SK-N-SH (cell line): ENCODE data around the gene PLTP. TPM values are rescaled to one million over a fixed set of nuclear protein-coding genes. Genes with fewer than 3 reads are reported as not detected.

Experiments used
- CTCF ChIA-PET: fragments of 300-600, 350-600 bp; formaldehyde crosslinking; extraction: SDS; loops from one replicate; lab custom pipeline; 2021; lab: Yijun Ruan, JAX
- POLR2A ChIA-PET: fragments of 350-600 bp; sonication (Branson Sonifier 250); formaldehyde crosslinking; extraction: SDS; loops from one replicate; lab custom pipeline; 2020; ENCODE audit warnings: antibody characterized with exemption, inconsistent platforms; lab: Yijun Ruan, JAX
- DNase-seq: peaks from one replicate; pipeline ENCODE4 v3.0.0; 2012
- H2AFZ ChIP-seq: fragments of 200-600 bp; sonication (generic); 2 replicates; pipeline ENCODE4 v1.8.1; 2016; ENCODE audit warnings: antibody characterized with exemption, mild to moderate bottlenecking, low read depth
- H3F3A ChIP-seq: fragments of 200-600 bp; sonication (generic); replicated peaks from 2 replicates; pipeline ENCODE3; 2016; ENCODE audit warnings: antibody characterized with exemption, mild to moderate bottlenecking; ENCODE audit not compliant: insufficient read depth
- H3K27ac ChIP-seq, 2 experiments: fragments of 200-500 bp in 1 of 2; fragments of 200-600 bp in 1 of 2; sonication (Bioruptor generic) in 1 of 2; sonication (generic), shearing (Covaris generic) in 1 of 2; 2 replicates each; pipeline versions ENCODE4 v1.5.1 to v1.6.1; 2014 to 2016; ENCODE audit warnings: low read depth in 2 of 2, inconsistent platforms in 1 of 2, low read length in 1 of 2, mild to moderate bottlenecking in 1 of 2, mixed read lengths in 1 of 2
- H3K27me3 ChIP-seq: fragments of 200-600 bp; sonication (generic), shearing (Covaris generic); 2 replicates; pipeline ENCODE4 v1.6.1; 2016; ENCODE audit warnings: mixed run types; ENCODE audit not compliant: insufficient read depth
- H3K36me3 ChIP-seq, 2 experiments: fragments of 200-500 bp in 1 of 2; fragments of 200-600 bp in 1 of 2; sonication (Bioruptor generic) in 1 of 2; sonication (generic) in 1 of 2; replicated peaks in 1 of 2; 2 replicates each; pipeline versions ENCODE3 to v1.5.1; 2014 to 2016; ENCODE audit warnings: low read length in 1 of 2, mild to moderate bottlenecking in 1 of 2; ENCODE audit not compliant: insufficient read depth in 2 of 2, control insufficient read depth in 1 of 2
- H3K4me1 ChIP-seq, 2 experiments: fragments of 200-500 bp in 1 of 2; fragments of 200-600 bp in 1 of 2; sonication (Bioruptor generic) in 1 of 2; sonication (generic), shearing (Covaris generic) in 1 of 2; 2 replicates each; pipeline versions ENCODE4 v1.5.1 to v1.6.1; 2014 to 2016; ENCODE audit warnings: low read depth in 1 of 2, low read length in 1 of 2, mixed run types in 1 of 2; ENCODE audit not compliant: insufficient read depth in 2 of 2, control insufficient read depth in 1 of 2
- H3K4me2 ChIP-seq: fragments of 200-600 bp; sonication (generic), shearing (Covaris generic); 2 replicates; pipeline ENCODE4 v1.6.1; 2017; ENCODE audit warnings: mixed run types
- H3K4me3 ChIP-seq, 2 experiments: fragments of 200-500 bp in 1 of 2; fragments of 200-600 bp in 1 of 2; sonication (Bioruptor generic) in 1 of 2; sonication (generic), shearing (Covaris generic) in 1 of 2; 2 replicates each; pipeline versions ENCODE4 v1.5.1 to v1.8.1; 2014 to 2016; ENCODE audit warnings: low read depth in 2 of 2, inconsistent platforms in 1 of 2, low read length in 1 of 2, mild to moderate bottlenecking in 1 of 2, mixed read lengths in 1 of 2, moderate library complexity in 1 of 2
- H3K79me2 ChIP-seq: fragments of 200-600 bp; sonication (generic); 2 replicates; pipeline ENCODE4 v1.8.1; 2017; ENCODE audit warnings: mild to moderate bottlenecking; ENCODE audit not compliant: insufficient read depth
- H3K9ac ChIP-seq: fragments of 200-600 bp; sonication (generic); 2 replicates; pipeline ENCODE4 v1.6.1; 2017; ENCODE audit warnings: mixed run types
- H3K9me2 ChIP-seq: fragments of 200-600 bp; sonication (generic); 2 replicates; pipeline ENCODE4 v1.6.1; 2017; ENCODE audit warnings: mixed run types
- H3K9me3 ChIP-seq: fragments of 200-600 bp; sonication (generic); 2 replicates; pipeline ENCODE4 v1.6.1; 2017; ENCODE audit warnings: mixed run types, mild to moderate bottlenecking, moderate library complexity
- H4K20me1 ChIP-seq: fragments of 200-600 bp; sonication (generic); 2 replicates; pipeline ENCODE4 v1.6.1; 2017; ENCODE audit warnings: mild to moderate bottlenecking, mixed run types; ENCODE audit not compliant: insufficient read depth
- EZH2phosphoT487 ChIP-seq: fragments of 200-600 bp; sonication (generic); IDR thresholded peaks from 2 replicates; pipeline ENCODE4 v1.6.1; 2017; ENCODE audit warnings: low read depth, mixed run types, mild to moderate bottlenecking, antibody characterized with exemption, moderate library complexity, borderline replicate concordance
- FOXJ3 ChIP-seq: sonication (generic); formaldehyde crosslinking; IDR thresholded peaks from 2 replicates; pipeline ENCODE4 v1.5.1; 2020; ENCODE audit warnings: mild to moderate bottlenecking, missing genetic modification reagents
- GATA2 ChIP-seq: sonication (generic); formaldehyde crosslinking; IDR thresholded peaks from 2 replicates; pipeline ENCODE4 v1.5.0; 2020; ENCODE audit warnings: mild to moderate bottlenecking, missing genetic modification reagents
- IRF3 ChIP-seq: fragments of 150-350 bp; IDR thresholded peaks from 2 replicates; pipeline ENCODE4 v1.6.1; 2016; ENCODE audit warnings: mild to moderate bottlenecking, low read depth, low read length
- MEF2A ChIP-seq: IDR thresholded peaks from 2 replicates; pipeline ENCODE4 v1.4.0; 2012; ENCODE audit warnings: low read depth, borderline replicate concordance
- NFIC ChIP-seq: IDR thresholded peaks from 2 replicates; pipeline ENCODE4 v1.4.0; 2012; ENCODE audit warnings: borderline replicate concordance
- POLR2AphosphoS5 ChIP-seq: IDR thresholded peaks from 2 replicates; pipeline ENCODE4 v1.6.1; 2012; ENCODE audit warnings: low read depth, low read length
- RAD21 ChIP-seq: IDR thresholded peaks from 2 replicates; pipeline ENCODE4 v1.6.1; 2012; ENCODE audit warnings: mild to moderate bottlenecking, low read length
- RCOR1 ChIP-seq: fragments of 150-350 bp; IDR thresholded peaks from 2 replicates; pipeline ENCODE4 v1.6.1; 2017; ENCODE audit warnings: antibody characterized with exemption, low read length
- REST ChIP-seq: IDR thresholded peaks from 2 replicates; pipeline ENCODE4 v1.6.1; 2012; ENCODE audit warnings: mild to moderate bottlenecking, low read depth, low read length, moderate library complexity
- SMC3 ChIP-seq: IDR thresholded peaks from 2 replicates; pipeline ENCODE4 v1.6.1; 2012; ENCODE audit warnings: low read depth, low read length, improper control_type of control experiment
- TAF1 ChIP-seq: IDR thresholded peaks from 2 replicates; pipeline ENCODE4 v1.6.1; 2012; ENCODE audit warnings: low read depth, mild to moderate bottlenecking, low read length, moderate library complexity, borderline replicate concordance
- TCF12 ChIP-seq: IDR thresholded peaks from 2 replicates; pipeline ENCODE4 v1.4.0; 2012
- USF2 ChIP-seq: fragments of 150-350 bp; IDR thresholded peaks from 2 replicates; pipeline ENCODE4 v1.6.1; 2017; ENCODE audit warnings: antibody characterized with exemption, low read length, low read depth, borderline replicate concordance
- WGBS: methylation state at CpG from one replicate; pipeline ENCODE4 v1.1.6; 2017; ENCODE audit warnings: low lambda C conversion rate; 5-methylcytosine and 5-hydroxymethylcytosine counted together
- polyA plus RNA-seq, 3 experiments: library from polyadenylated mRNA; depleted of rRNA; stranded (reverse); fragments of >200 nt; gene quantifications; 2 replicates each; pipeline ENCODE4 v1.2.3, GENCODE V29; 2012
- TF ChIP-seq, protein P1 (sequence below): IDR thresholded peaks from 2 replicates; pipeline ENCODE4 v1.4.0; 2012; ENCODE audit warnings: low read depth, borderline replicate concordance
- TF ChIP-seq, protein P2 (sequence below): IDR thresholded peaks from 2 replicates; pipeline ENCODE4 v1.4.0; 2012; ENCODE audit warnings: low read depth, borderline replicate concordance
- TF ChIP-seq, protein P3 (sequence below): IDR thresholded peaks from 2 replicates; pipeline ENCODE4; 2012

PLTP gene
- polyA plus RNA-seq, 1 of the 3 experiments (the other 2 are of a cell fraction) = 154 TPM

DNA sequence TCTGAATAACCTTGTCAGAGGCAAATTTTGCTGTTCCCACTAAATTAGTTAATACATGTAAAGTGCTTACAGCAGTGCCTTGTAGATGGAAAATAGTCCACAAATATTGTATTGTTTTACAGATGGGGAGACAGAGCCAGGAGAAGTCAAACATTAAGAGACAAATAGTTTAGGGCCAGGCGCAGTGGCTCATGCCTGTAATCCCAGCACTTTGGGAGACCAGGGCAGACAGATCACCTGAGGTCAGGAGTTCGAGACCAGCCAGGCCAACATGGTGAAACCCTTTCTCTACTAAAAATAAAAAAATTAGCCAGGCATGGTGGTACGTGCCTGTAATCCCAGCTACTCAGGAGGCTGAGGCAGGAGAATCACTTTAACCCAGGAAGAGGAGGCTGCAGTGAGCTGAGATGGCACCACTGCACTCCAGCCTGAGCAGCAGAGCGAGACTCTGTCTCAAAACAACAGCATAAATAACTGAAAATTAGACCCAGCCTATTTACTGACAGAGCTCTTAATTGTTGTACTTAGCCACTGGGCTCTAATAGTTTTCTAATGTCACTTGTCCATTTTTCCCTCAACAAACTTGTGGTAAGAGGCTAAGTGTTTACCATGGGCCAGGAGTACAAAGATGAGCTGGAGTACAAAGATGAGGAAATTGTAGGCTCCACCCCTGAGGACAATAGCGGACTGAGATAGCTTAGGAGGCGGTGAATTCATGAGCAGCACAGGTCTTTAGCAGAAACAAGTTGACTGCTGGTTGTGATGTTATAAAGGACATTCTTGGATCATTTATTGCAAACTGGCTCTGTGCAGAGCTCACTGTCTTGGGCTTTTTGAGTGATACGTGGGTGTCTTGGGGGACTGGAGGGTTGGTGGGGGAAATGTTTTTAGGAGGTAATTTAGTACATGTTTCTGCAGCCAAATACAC, 48.1 kb downstream of the PLTP start:
- Histone ChIP-seq H3K79me2 (no peaks in the 10 kb centered on the region), H3K36me3 (no peaks in the 10 kb centered on the region), H3K9me3 (no peaks in the 10 kb centered on the region), H3F3A (peaks cover 8% of the 10 kb centered on the region), H3K9me2 (no peaks in the 10 kb centered on the region), H2AFZ (no peak overlapping the region), H3K4me3 (no peak overlapping the region), H4K20me1 (no peaks in the 10 kb centered on the region), H3K27ac (no peak overlapping the region), H3K9ac (no peak overlapping the region), H3K27me3 (no peaks in the 10 kb centered on the region), H3K4me2 (no peak overlapping the region), H3K4me1 (peaks cover 0 to 8% of the 10 kb centered on the region in 2 experiments; a peak in 1 of 4 replicates)
- ChIA-PET CTCF (interaction anchor here (1.2 to 2.1 kb wide), 2 partner anchors 27 to 65 kb away, joined by 4 to 10 read pairs; partner anchors contain the start of genes CTSA and NEURL2), POLR2A (no interaction called here)
- no peak for DNase-seq
- TF ChIP-seq, protein P1, sequence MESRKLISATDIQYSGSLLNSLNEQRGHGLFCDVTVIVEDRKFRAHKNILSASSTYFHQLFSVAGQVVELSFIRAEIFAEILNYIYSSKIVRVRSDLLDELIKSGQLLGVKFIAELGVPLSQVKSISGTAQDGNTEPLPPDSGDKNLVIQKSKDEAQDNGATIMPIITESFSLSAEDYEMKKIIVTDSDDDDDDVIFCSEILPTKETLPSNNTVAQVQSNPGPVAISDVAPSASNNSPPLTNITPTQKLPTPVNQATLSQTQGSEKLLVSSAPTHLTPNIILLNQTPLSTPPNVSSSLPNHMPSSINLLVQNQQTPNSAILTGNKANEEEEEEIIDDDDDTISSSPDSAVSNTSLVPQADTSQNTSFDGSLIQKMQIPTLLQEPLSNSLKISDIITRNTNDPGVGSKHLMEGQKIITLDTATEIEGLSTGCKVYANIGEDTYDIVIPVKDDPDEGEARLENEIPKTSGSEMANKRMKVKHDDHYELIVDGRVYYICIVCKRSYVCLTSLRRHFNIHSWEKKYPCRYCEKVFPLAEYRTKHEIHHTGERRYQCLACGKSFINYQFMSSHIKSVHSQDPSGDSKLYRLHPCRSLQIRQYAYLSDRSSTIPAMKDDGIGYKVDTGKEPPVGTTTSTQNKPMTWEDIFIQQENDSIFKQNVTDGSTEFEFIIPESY = no peak
- no peak for TF ChIP-seq TCF12
- TF ChIP-seq EZH2phosphoT487 = no peak
- no peak for TF ChIP-seq FOXJ3 (CRISPR knock-in tag)
- no peak for TF ChIP-seq REST
- TF ChIP-seq NFIC = no peak
- TF ChIP-seq, protein P2, sequence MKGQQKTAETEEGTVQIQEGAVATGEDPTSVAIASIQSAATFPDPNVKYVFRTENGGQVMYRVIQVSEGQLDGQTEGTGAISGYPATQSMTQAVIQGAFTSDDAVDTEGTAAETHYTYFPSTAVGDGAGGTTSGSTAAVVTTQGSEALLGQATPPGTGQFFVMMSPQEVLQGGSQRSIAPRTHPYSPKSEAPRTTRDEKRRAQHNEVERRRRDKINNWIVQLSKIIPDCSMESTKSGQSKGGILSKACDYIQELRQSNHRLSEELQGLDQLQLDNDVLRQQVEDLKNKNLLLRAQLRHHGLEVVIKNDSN = no peak
- TF ChIP-seq RCOR1 = no peak
- no peak for TF ChIP-seq MEF2A
- no peak for TF ChIP-seq RAD21
- TF ChIP-seq SMC3 = no peak
- no peak for TF ChIP-seq IRF3
- no peak for TF ChIP-seq USF2
- TF ChIP-seq, protein P3, sequence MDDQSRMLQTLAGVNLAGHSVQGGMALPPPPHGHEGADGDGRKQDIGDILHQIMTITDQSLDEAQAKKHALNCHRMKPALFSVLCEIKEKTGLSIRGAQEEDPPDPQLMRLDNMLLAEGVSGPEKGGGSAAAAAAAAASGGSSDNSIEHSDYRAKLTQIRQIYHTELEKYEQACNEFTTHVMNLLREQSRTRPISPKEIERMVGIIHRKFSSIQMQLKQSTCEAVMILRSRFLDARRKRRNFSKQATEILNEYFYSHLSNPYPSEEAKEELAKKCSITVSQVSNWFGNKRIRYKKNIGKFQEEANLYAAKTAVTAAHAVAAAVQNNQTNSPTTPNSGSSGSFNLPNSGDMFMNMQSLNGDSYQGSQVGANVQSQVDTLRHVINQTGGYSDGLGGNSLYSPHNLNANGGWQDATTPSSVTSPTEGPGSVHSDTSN = no peak
- TF ChIP-seq POLR2AphosphoS5 = no peak
- TF ChIP-seq TAF1 = no peak
- no peak for TF ChIP-seq GATA2 (CRISPR knock-in tag)
- WGBS = 91% methylated on average over 7 of the region's 7 CpGs
